ENCODE measurements around the gene SDR9C7.
"Not testable (repeated sequence)": the region's sequence is repeated elsewhere in the genome, so short reads cannot be mapped to it uniquely, and the experiment has no call there.

The SDR9C7 gene

GRCh38 chr12:56978397-56979138, 44.4 kb upstream of the SDR9C7 start:
- no peak for DNase-seq (ENCODE audit: extremely low spot score)
- no peak for TF ChIP-seq CTCF (IDR thresholded peaks at IDR 0.05; ENCODE audit: control extremely low read depth, extremely low read depth, low read depth, missing control alignments)
- ChIA-PET POLR2A (no interaction called here), CTCF (interaction anchor here (1.4 kb wide), 1 partner anchor 9 kb away, joined by 7 read pairs; no protein-coding TSS in a partner anchor)

- POLR2A ChIA-PET; DNase-seq (ENCODE audit: extremely low spot score); CTCF ChIA-PET: not testable (repeated sequence)
Measured at GRCh38 chr12:56977361-56977760, 43.2 kb upstream of the SDR9C7 start.

- POLR2A ChIA-PET; DNase-seq (ENCODE audit: extremely low spot score); CTCF ChIA-PET: not testable (repeated sequence)
Measured at GRCh38 chr12:56974224-56974623, 40.0 kb upstream of the SDR9C7 start.

GRCh38 chr12:56968910-56969309, 34.7 kb upstream of the SDR9C7 start:
- CTCF ChIA-PET, result interaction anchor here (0.9 kb wide), 1 partner anchor 19 kb away, joined by 5 read pairs; no protein-coding TSS in a partner anchor

GRCh38 chr12:56965997-56966642, 31.9 kb upstream of the SDR9C7 start:
- DNase-seq (ENCODE audit: extremely low spot score); POLR2A ChIA-PET; CTCF ChIA-PET: not testable (repeated sequence)

More at GRCh38 chr12:56968910-56969309, 34.7 kb upstream of the SDR9C7 start:
- POLR2A ChIA-PET; DNase-seq (ENCODE audit: extremely low spot score): not testable (repeated sequence)

GRCh38 chr12:56965124-56965523, 30.9 kb upstream of the SDR9C7 start:
- CTCF ChIA-PET; POLR2A ChIA-PET; DNase-seq (ENCODE audit: extremely low spot score): not testable (repeated sequence)

GRCh38 chr12:56963557-56963956, 29.3 kb upstream of the SDR9C7 start:
- DNase-seq (ENCODE audit: extremely low spot score); POLR2A ChIA-PET; CTCF ChIA-PET: not testable (repeated sequence)

GRCh38 chr12:56962247-56962646, 28.0 kb upstream of the SDR9C7 start:
- CTCF ChIA-PET; POLR2A ChIA-PET; DNase-seq (ENCODE audit: extremely low spot score): not testable (repeated sequence)

GRCh38 chr12:56958422-56958821, 24.2 kb upstream of the SDR9C7 start:
- no peak for DNase-seq (ENCODE audit: extremely low spot score)
- no peak for TF ChIP-seq CTCF (IDR thresholded peaks at IDR 0.05; ENCODE audit: control extremely low read depth, extremely low read depth, low read depth, missing control alignments)
- ChIA-PET CTCF (interaction anchor here (1.0 to 1.2 kb wide), 2 partner anchors 28 to 29 kb away, joined by 3 to 4 read pairs; no protein-coding TSS in a partner anchor), POLR2A (no interaction called here)

GRCh38 chr12:56957229-56958052, 23.2 kb upstream of the SDR9C7 start, which contains the start of gene RDH16:
RDH16 (minus strand) TSS chr12:56957608; CDS start chr12:56957462, 146 bp downstream.
- ChIA-PET CTCF (no interaction called here), POLR2A (no interaction called here)
- no peak for DNase-seq (ENCODE audit: extremely low spot score)
- no peak for TF ChIP-seq CTCF (IDR thresholded peaks at IDR 0.05; ENCODE audit: control extremely low read depth, extremely low read depth, low read depth, missing control alignments)
